Natural killer cell (primary cell): ENCODE measurements around the gene CCDC172. TPM values are rescaled to one million over a fixed set of nuclear protein-coding genes. Genes with fewer than 3 reads are reported as not detected.

Source experiments
- ATAC-seq, 3 donors: fragments of 150-1000 bp in 2 of 3; fragments of 200-7000 bp in 1 of 3; cut with Tn5 transposase; 1 replicate in 1 of 3; 2 replicates in 2 of 3; pipeline ENCODE4 v1.10.0; 2021; ENCODE audit warnings: mild to moderate bottlenecking in 2 of 3, moderate library complexity in 2 of 3
- DNase-seq, 2 donors: peaks; one replicate each; pipeline versions ENCODE4 v3.0.0 to v3.0.0-alpha.2; 2013 to 2021; ENCODE audit warnings: mixed read lengths in 1 of 2
- H3K27ac ChIP-seq: one replicate; pipeline ENCODE4 v1.5.1; 2013; ENCODE audit warnings: mild to moderate bottlenecking, low read length
- H3K27me3 ChIP-seq: one replicate; pipeline ENCODE4 v1.6.1; 2013; ENCODE audit warnings: low read length; ENCODE audit not compliant: control insufficient read depth, insufficient read depth
- H3K36me3 ChIP-seq: one replicate; pipeline ENCODE4 v1.6.1; 2013; ENCODE audit warnings: low read length; ENCODE audit not compliant: control insufficient read depth, insufficient read depth
- H3K4me1 ChIP-seq: one replicate; pipeline ENCODE4 v1.6.1; 2013; ENCODE audit warnings: low read length; ENCODE audit not compliant: control insufficient read depth, insufficient read depth
- H3K4me3 ChIP-seq: one replicate; pipeline ENCODE4 v1.5.1; 2013; ENCODE audit warnings: low read length
- H3K9me3 ChIP-seq: one replicate; pipeline ENCODE4 v1.6.1; 2013; ENCODE audit warnings: low read length; ENCODE audit not compliant: control insufficient read depth, insufficient read depth
- H3K27ac Mint-ChIP-seq, 2 donors: one replicate each; pipeline ENCODE4 v1.8.0; 2022; ENCODE audit warnings: mild to moderate bottlenecking in 2 of 2, mixed read lengths in 2 of 2, moderate library complexity in 1 of 2
- H3K27me3 Mint-ChIP-seq, 2 donors: one replicate each; pipeline ENCODE4 v1.8.0; 2022; ENCODE audit warnings: low read depth in 2 of 2, mixed read lengths in 2 of 2
- H3K36me3 Mint-ChIP-seq: one replicate; pipeline ENCODE4 v1.8.0; 2022; ENCODE audit warnings: mixed read lengths
- H3K4me1 Mint-ChIP-seq, 2 donors: one replicate each; pipeline ENCODE4 v1.8.0; 2022; ENCODE audit warnings: mixed read lengths in 2 of 2
- H3K4me3 Mint-ChIP-seq: one replicate; pipeline ENCODE4 v1.8.0; 2022; ENCODE audit warnings: mild to moderate bottlenecking, moderate library complexity, mixed read lengths
- H3K9me3 Mint-ChIP-seq, 2 donors: one replicate each; pipeline ENCODE4 v1.8.0; 2022; ENCODE audit warnings: mixed read lengths in 2 of 2
- WGBS: methylation state at CpG from one replicate; pipeline ENCODE4 v1.1.7; 2013; ENCODE audit warnings: missing lambda C conversion rate; ENCODE audit not compliant: insufficient coverage; 5-methylcytosine and 5-hydroxymethylcytosine counted together
- intact Hi-C: fragments of 100-400 bp; cut with micrococcal nuclease; formaldehyde crosslinking; loops from one replicate; pipeline ENCODE4 v1.14.2; 2022
- total RNA-seq, 4 donors: library from RNA; stranded (reverse); fragments of 120-200 nt in 1 of 4; gene quantifications; one replicate each; pipeline versions ENCODE4 v1.2.3 to v1.2.4, GENCODE V29; 2013 to 2022
- TF ChIP-seq, protein P1 (sequence below): fragments of 200-600 bp; IDR thresholded peaks from one replicate; pipeline ENCODE4 v1.8.0; 2022; ENCODE audit warnings: antibody characterized with exemption

CCDC172 gene
- total RNA-seq, 3 donors from 2014 or later (not counting 1 experiment from before 2014, with no cell fraction given) = not detected

DNA sequence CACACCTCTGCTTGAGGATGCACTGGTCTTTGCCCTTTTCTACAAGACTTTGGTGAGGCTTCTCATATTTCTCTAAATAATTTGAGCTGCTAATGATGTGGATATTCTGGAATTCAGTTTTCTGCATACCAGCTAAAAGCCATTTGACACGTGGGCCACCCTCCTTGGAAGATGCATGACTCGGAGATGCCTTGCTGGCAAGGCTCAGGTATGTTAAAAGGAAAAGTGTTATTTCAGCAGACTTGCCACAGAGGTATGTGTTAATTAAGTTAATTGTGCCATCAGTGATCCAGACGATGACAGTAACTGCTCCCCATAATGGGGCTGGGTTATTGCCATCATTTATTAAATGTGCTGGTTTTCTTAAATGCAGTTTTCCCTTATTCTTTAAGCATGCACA, 42.5 kb upstream of the CCDC172 start:
- H3K36me3 Mint-ChIP-seq = no peaks in the 10 kb centered on the region
- TF ChIP-seq, protein P1, sequence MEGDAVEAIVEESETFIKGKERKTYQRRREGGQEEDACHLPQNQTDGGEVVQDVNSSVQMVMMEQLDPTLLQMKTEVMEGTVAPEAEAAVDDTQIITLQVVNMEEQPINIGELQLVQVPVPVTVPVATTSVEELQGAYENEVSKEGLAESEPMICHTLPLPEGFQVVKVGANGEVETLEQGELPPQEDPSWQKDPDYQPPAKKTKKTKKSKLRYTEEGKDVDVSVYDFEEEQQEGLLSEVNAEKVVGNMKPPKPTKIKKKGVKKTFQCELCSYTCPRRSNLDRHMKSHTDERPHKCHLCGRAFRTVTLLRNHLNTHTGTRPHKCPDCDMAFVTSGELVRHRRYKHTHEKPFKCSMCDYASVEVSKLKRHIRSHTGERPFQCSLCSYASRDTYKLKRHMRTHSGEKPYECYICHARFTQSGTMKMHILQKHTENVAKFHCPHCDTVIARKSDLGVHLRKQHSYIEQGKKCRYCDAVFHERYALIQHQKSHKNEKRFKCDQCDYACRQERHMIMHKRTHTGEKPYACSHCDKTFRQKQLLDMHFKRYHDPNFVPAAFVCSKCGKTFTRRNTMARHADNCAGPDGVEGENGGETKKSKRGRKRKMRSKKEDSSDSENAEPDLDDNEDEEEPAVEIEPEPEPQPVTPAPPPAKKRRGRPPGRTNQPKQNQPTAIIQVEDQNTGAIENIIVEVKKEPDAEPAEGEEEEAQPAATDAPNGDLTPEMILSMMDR = no peak
- Histone ChIP-seq H3K27me3 (no peaks in the 10 kb centered on the region), H3K9me3 (no peaks in the 10 kb centered on the region), H3K36me3 (no peaks in the 10 kb centered on the region), H3K4me1 (no peaks in the 10 kb centered on the region), H3K4me3 (no peak overlapping the region), H3K27ac (no peak overlapping the region)
- no peak for DNase-seq
- no peaks in the 10 kb centered on the region for H3K27me3 Mint-ChIP-seq
- WGBS = 90% methylated on average over 2 of the region's 3 CpGs
- peaks cover 0 to 6% of the 10 kb centered on the region in 2 donors for H3K9me3 Mint-ChIP-seq
- peaks cover 0 to under 1% of the 10 kb centered on the region in 2 donors for H3K4me1 Mint-ChIP-seq
- no peak for ATAC-seq
- H3K27ac Mint-ChIP-seq = no peak overlapping the region
- intact Hi-C loops = no loop called here
- no peak overlapping the region for H3K4me3 Mint-ChIP-seq

DNA sequence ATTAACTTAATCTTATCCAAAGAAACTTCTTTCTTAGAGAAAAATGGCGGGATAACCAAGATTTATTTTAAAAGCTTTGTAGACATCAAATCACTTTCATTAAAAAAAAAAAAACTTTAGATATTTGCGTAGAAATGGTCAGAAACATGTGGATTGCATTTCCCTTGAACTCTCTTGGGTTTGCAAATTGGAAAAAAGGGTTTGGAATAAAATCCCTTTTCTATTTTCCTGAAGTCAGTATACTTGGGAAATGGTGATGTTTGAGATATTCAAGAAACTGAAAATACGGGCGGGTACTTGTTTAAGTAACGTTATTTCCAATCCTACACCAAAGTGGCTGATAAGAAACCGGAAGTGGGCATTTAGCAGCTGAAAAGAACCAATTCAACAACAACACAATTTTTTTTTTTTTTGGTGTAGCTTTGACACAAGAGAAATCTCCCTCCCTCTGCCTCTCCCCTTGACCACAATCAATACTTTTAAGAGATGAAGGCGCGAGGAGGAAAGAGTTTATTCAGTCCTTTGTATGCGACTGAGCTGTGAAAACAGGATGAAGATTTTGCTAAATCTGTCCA, 37.5 kb upstream of the CCDC172 start:
- H3K27ac Mint-ChIP-seq = no peak overlapping the region
- intact Hi-C loops = no loop called here
- no peaks in the 10 kb centered on the region for H3K36me3 ChIP-seq
- ATAC-seq (no peak), DNase-seq (no peak)
- TF ChIP-seq, protein P1 = no peak
- no peak overlapping the region for H3K4me3 ChIP-seq
- 20% methylated on average over 4 of the region's 9 CpGs for WGBS
- H3K27me3 Mint-ChIP-seq = peaks cover 3 to 7% of the 10 kb centered on the region in 2 donors
- H3K4me1 ChIP-seq = no peaks in the 10 kb centered on the region
- H3K9me3 ChIP-seq = no peaks in the 10 kb centered on the region
- H3K36me3 Mint-ChIP-seq = no peaks in the 10 kb centered on the region
- H3K27me3 ChIP-seq = no peaks in the 10 kb centered on the region
- peaks cover 0 to 2% of the 10 kb centered on the region in 2 donors for H3K9me3 Mint-ChIP-seq
- H3K4me1 Mint-ChIP-seq = peaks cover 0 to 5% of the 10 kb centered on the region in 2 donors
- no peak overlapping the region for H3K4me3 Mint-ChIP-seq
- no peak overlapping the region for H3K27ac ChIP-seq

DNA sequence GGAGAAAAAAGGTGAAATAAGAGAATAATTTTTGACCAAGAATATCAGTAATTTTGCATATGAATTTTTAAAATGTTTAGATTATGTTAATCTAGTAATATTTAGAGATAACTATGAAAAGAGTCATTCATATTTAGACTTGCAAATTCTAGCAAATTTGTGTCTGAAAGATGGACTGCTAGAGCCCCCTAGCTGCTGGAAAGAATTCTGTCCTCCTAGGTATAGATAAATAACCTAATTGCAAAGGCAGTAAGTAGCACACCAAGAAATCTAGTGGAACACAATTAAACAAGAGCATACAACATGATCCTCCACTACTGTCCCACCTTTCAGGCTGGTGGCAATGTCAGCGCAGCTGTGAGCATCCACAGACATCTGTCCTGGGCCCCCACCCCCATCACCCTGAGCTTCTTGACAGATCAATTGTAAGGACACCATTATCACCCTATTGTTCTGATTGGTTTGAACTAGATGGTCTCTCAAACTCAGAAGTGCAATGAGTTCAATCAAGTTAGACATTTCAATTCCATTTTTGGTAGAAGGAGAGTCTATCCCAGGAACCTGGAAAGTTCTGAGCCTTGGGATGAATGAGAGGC, 36.2 kb upstream of the CCDC172 start:
- TF ChIP-seq, protein P1 = no peak
- Mint-ChIP-seq H3K4me1 (peaks cover 0 to 5% of the 10 kb centered on the region in 2 donors), H3K36me3 (no peaks in the 10 kb centered on the region), H3K9me3 (peaks cover 0 to 4% of the 10 kb centered on the region in 2 donors), H3K27me3 (peaks cover 3 to 7% of the 10 kb centered on the region in 2 donors), H3K4me3 (no peak overlapping the region), H3K27ac (no peak overlapping the region)
- Histone ChIP-seq H3K27me3 (no peaks in the 10 kb centered on the region), H3K27ac (no peak overlapping the region), H3K4me3 (no peak overlapping the region), H3K9me3 (no peaks in the 10 kb centered on the region), H3K4me1 (no peaks in the 10 kb centered on the region), H3K36me3 (no peaks in the 10 kb centered on the region)
- intact Hi-C loops = no loop called here
- peak in 1 of 2 donors; percentile 37 for DNase-seq
- ATAC-seq = no peak
- WGBS = 23% methylated on average over 1 of the region's 1 CpG
